Measurements from ENCODE around the gene ACTR1A.

The ACTR1A gene

GRCh38 chr10:102453502-102453901 is 49.0 kb downstream of the ACTR1A start:
- DNase-seq (ENCODE audit: low read depth): no peak

DNA sequence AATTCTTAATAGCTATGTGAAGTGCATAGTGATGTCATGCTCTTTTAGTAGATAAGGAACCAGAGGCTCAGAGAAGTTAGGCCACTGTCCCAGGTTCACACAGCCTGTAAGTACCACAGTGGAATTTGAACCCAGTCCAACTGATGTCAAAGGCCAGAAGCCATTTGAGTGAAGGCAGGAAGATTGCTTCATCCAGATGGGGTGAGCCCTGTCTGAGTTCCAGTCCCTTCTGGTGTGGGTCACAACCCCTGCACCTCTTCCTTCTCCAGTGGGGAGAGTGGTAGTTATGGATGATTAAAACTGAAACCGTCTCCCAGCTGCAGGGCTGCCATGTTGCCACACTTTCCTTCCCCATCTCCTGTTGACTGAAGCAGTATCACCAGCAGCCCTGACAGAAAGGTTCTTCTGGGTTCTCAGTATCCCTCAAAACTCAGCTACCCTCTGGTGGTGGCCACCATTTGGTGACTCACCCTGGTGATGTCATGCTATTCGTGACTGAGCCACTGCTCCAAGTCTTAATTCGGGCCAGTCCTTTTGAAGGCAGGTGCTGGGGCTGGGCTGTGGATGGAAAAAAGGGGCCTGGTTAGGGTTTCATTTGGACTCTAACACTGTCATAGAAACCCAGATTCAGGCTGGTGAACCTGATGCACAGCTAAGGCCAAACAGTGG is 49.7 kb downstream of the ACTR1A start:
- DNase-seq (ENCODE audit: low read depth): no peak

- DNase-seq (ENCODE audit: low read depth): no peak
Observed at GRCh38 chr10:102451105-102451969, 51.2 kb downstream of the ACTR1A start, which contains the start of gene C10orf95. Gene C10orf95, minus strand, starts transcription at chr10:102451543. Its CDS starts 450 bp downstream, at chr10:102451093.

DNA sequence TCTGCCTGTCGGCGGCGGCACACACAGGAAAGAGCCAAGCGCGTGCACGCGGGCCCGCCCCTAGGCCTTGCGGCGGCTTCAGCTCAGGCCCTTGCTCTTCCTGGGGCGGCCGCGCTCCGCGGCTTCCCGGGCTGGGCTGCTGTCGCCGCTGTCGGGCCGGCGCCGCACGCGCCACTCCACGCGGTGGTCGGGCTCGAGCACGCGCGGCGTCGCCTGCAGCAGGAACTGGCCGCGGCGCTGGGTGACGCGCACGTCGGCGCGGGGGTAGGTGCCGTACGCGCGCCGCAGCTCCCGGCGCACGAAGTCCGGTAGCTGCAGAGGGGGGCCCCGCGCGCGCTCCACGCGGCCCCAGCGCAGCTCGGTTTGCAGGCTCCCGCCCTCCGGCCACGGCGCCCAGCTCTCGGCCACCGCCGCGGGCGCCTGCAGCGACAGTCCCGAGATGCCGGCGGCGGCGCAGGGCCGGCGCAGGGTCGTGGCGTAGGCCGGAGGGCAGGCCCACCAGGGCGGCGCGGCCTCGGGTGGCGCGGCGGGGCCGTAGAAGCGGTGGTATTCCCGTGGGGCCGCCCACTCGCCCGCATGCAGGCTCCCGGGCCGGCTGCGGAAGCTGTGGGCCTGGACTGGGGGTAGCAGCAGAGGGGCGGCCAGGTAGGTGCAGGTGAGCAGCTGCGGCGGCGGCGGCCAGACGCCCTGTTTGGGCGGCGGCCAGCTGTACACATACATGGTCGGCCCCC is 52.0 kb downstream of the ACTR1A start:
- DNase-seq (ENCODE audit: low read depth): peak; percentile 90

DNA sequence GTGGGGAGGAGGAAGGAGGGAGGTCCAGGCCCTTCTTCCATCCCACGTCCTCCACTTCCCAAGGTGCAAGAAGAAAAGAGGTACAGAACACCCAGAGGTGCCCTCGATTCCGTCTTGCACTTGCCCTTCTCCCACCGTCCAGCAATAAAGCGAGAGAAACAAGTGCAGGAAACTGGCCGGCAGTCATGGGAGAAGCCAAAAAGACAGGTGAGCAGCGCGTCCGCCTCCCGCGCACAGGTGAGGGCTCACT is 52.5 kb downstream of the ACTR1A start:
- DNase-seq (ENCODE audit: low read depth): no peak

GRCh38 chr10:102449321-102450123 is 53.0 kb downstream of the ACTR1A start:
- DNase-seq (ENCODE audit: low read depth): peak; percentile 74

- no peak for DNase-seq (ENCODE audit: low read depth)
Observed at GRCh38 chr10:102444851-102445250, 57.7 kb downstream of the ACTR1A start.

DNA sequence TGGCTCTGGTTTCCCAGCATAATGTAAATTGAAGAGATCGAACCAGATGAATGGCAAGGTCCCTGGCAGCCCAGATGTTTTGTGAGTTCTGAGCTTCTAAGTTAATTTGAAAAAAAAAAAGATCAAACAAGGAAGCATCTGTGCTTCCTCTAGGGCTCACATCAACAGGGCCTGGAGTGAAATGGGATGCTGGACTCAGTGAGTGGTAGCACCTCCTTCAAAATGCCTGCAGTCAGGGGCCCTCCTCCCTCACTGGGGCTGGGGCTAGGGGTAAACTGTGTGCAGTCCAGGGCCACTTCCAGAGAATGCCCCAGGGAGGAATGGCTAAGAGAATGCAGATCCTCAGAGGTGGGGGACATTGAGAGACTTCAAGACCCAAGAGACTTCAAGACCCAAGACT is 64.1 kb downstream of the ACTR1A start:
- no peak for DNase-seq (ENCODE audit: low read depth)

GRCh38 chr10:102437515-102437914 is 65.0 kb downstream of the ACTR1A start:
- no peak for DNase-seq (ENCODE audit: low read depth)

GRCh38 chr10:102436312-102436711 is 66.2 kb downstream of the ACTR1A start:
- DNase-seq (ENCODE audit: low read depth): no peak

- no peak for DNase-seq (ENCODE audit: low read depth)
Observed at GRCh38 chr10:102435529-102436233, 66.8 kb downstream of the ACTR1A start.

- no peak for DNase-seq (ENCODE audit: low read depth)
Observed at GRCh38 chr10:102435133-102435497, 67.4 kb downstream of the ACTR1A start.

GRCh38 chr10:102434394-102435132 is 67.9 kb downstream of the ACTR1A start:
- no peak for DNase-seq (ENCODE audit: low read depth)

- DNase-seq (ENCODE audit: low read depth): no peak
Observed at GRCh38 chr10:102433619-102434046, 68.9 kb downstream of the ACTR1A start.

DNA sequence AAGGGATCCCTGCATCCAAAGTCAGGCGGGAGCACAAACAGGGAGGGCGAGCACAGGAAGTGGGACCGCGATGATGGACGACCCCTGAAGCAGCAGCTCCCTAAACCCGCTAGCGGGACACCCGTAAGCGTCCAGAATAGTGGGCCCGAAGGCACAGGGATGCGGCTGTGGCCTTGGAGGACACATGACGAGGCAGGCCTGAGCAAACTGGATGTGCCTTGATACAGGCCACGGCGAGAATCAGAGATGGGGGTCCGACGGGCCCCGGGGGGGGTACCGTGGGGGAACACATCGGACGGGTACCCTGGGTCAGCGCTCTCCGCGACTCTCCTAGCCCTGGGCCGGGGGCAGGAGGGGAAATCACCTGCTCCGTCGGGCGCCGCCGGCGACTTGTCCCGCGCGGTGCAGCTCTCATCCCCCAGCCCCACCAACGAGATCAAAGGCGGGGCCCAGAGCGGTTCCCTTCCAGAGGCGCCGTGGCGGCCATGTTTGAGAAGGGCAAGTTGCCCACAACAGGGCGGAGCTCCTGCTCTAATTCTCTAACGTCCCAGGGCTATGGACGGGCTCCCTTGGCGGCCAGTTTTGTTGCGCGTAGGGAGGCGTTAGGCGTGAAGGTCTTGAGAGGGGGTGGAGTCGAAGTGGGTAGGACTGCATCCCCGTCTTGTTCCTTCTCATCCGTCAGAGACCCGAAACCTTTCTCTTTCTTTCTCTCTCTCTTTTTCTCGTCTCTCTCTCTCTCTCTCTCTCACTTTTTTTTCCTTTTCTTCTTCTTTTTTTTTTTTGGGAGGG is 70.2 kb downstream of the ACTR1A start, which contains the start of gene CUEDC2:
TSS of gene CUEDC2 (minus strand) at position 413 of the 789 bp plus-strand sequence. CDS start 7,386 bp downstream, outside the sequence.
- DNase-seq (ENCODE audit: low read depth): peak; percentile 90

DNA sequence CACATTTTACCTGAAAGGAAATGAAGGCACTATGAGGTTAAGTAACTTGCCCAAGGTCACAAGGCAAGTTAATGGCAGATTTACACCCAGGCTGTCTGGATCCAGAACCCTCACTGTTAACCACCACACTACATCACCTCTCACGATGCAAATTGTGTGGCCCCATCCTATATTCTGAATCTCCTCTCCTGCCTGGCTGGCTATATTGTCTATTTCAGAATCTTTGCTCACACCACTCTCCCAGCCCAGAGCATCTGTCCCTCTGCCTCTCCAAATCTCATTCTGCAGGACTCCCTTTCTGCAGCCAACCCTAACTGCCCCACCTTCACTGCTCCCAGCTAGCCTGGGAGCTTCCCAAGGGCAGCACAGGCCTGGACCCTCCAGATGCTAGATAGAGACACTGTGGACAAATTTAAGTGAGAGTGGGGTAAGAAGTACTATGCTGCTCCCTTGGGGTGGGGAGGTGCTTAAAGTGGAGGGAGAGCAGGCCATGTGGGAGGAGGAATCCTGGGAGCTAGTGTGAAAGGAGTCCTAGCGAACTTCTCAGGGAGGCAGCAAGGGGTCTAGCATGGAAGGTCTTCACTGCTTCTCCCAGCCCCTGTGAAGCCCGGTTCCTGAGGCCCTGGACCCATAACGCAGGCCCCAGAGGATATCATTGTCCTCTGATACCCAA is 70.9 kb downstream of the ACTR1A start:
- no peak for DNase-seq (ENCODE audit: low read depth)

GRCh38 chr10:102429468-102429867 is 73.0 kb downstream of the ACTR1A start:
- no peak for DNase-seq (ENCODE audit: low read depth)

Measured in activated T-helper 1 cell treated with Interleukin-2 at 50 U/mL for 16 hours (primary cell).